Measurements from ENCODE around the gene KDM3B. TPM values are rescaled to one million over a fixed set of nuclear protein-coding genes. Genes with fewer than 3 reads are reported as not detected.
"Not testable (repeated sequence)": the region's sequence is repeated elsewhere in the genome, so short reads cannot be mapped to it uniquely, and the experiment has no call there.

KDM3B gene
- total and polyA plus RNA-seq, 2 donors, result 40.0 to 43.2 TPM

DNA sequence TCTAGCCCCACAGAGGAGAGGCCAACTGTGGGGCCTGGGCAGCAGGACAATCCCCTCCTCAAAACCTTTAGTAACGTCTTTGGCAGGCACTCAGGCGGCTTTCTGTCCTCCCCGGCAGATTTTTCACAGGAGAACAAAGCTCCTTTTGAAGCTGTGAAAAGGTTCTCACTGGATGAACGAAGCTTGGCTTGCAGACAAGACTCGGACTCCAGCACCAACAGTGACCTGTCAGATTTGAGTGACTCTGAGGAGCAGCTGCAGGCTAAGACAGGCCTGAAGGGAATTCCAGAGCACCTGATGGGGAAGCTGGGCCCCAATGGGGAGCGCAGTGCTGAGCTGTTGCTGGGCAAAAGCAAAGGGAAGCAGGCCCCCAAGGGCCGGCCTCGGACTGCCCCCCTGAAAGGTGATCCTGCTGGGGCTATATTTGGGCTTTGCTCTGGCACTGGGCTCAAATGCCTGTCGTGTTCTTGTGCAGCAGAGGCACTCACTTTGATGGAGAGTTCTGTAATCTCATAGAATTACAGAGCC is 39.4 kb downstream of the KDM3B start:
- H3K4me3 ChIP-seq (ENCODE audit: low read length in 2 of 2), result no peak overlapping the region
- WGBS, result 96% methylated on average over 9 of the region's 9 CpGs
- peak overlapping the region in 1 of 2 donors; percentile 46 for H3K27ac ChIP-seq (ENCODE audit: low read depth in 1 of 2, low read length in 1 of 2)
- DNase-seq (ENCODE audit: low read depth in 6 of 9, low spot score in 9 of 9), result peak in 2 of 9 donors; percentile 5 to 32
- peaks cover 52 to 67% of the 10 kb centered on the region in 2 donors for H3K36me3 ChIP-seq (ENCODE audit: control insufficient read depth in 2 of 2, insufficient read depth in 2 of 2, low read length in 1 of 2)
- no peaks in the 10 kb centered on the region for H3K27me3 ChIP-seq (ENCODE audit: control insufficient read depth in 2 of 2, insufficient read depth in 1 of 2, low read length in 1 of 2)
- peaks cover 0 to 5% of the 10 kb centered on the region in 2 donors for H3K4me1 ChIP-seq (ENCODE audit: control insufficient read depth in 2 of 2, insufficient read depth in 2 of 2, low read length in 2 of 2)
- no peaks in the 10 kb centered on the region for H3K9me3 ChIP-seq (ENCODE audit: control insufficient read depth in 2 of 2, insufficient read depth in 1 of 2, low read length in 1 of 2)

DNA sequence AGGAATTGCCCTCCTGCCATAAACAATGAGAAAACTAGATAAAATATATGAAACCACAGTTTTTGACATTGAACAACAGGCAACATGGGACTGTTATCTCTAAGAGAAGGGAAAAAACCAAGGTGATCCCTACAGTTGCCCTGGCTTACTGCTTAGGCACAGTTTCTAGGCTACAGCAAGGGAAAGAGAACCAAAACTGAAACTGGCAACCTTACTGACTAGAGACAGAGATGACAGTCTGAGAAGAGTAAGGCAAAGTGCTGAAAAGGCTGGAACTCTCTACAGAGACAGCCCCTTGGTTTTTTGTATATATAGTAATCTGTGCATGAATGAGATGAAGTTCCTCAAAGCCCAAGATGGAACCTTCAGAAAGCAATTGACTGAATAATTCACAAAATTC is 50.2 kb downstream of the KDM3B start:
- H3K9me3 ChIP-seq (ENCODE audit: control insufficient read depth in 2 of 2, insufficient read depth in 1 of 2, low read length in 1 of 2), result no peaks in the 10 kb centered on the region
- no peak overlapping the region for H3K27ac ChIP-seq (ENCODE audit: low read depth in 1 of 2, low read length in 1 of 2)
- no peak for DNase-seq (ENCODE audit: low read depth in 6 of 9, low spot score in 9 of 9)
- H3K36me3 ChIP-seq (ENCODE audit: control insufficient read depth in 2 of 2, insufficient read depth in 2 of 2, low read length in 1 of 2), result peaks cover 41 to 75% of the 10 kb centered on the region in 2 donors
- no peaks in the 10 kb centered on the region for H3K4me1 ChIP-seq (ENCODE audit: control insufficient read depth in 2 of 2, insufficient read depth in 2 of 2, low read length in 2 of 2)
- H3K27me3 ChIP-seq (ENCODE audit: control insufficient read depth in 2 of 2, insufficient read depth in 1 of 2, low read length in 1 of 2), result no peaks in the 10 kb centered on the region
- no peak overlapping the region for H3K4me3 ChIP-seq (ENCODE audit: low read length in 2 of 2)

DNA sequence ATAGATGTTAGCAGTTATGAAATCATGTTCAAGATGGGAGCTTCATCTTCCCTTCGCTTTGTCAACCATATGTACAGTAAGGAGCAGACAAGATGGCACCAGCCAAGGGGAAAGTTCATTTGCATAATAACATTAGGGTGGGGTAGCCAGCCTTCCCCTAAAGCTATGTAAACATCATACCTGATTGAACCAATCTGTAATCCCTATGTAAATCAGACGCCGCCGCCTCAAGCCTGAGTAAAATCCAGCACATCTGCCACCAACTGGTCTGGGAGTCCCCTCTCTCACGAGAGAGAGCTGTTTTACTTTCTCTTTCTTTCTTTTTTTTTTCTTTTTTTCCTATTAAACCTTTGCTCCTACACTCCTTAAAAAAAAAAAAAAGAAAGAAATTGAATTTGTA is 55.5 kb downstream of the KDM3B start:
- Histone ChIP-seq H3K27ac (ENCODE audit: low read depth in 1 of 2, low read length in 1 of 2) (no peak overlapping the region), H3K4me1 (ENCODE audit: control insufficient read depth in 2 of 2, insufficient read depth in 2 of 2, low read length in 2 of 2) (no peaks in the 10 kb centered on the region), H3K36me3 (ENCODE audit: control insufficient read depth in 2 of 2, insufficient read depth in 2 of 2, low read length in 1 of 2) (peaks cover 17 to 52% of the 10 kb centered on the region in 2 donors), H3K27me3 (ENCODE audit: control insufficient read depth in 2 of 2, insufficient read depth in 1 of 2, low read length in 1 of 2) (no peaks in the 10 kb centered on the region), H3K4me3 (ENCODE audit: low read length in 2 of 2) (no peak overlapping the region), H3K9me3 (ENCODE audit: control insufficient read depth in 2 of 2, insufficient read depth in 1 of 2, low read length in 1 of 2) (no peaks in the 10 kb centered on the region)
- no peak for DNase-seq (ENCODE audit: low read depth in 6 of 9, low spot score in 9 of 9)
- 97% methylated on average over 5 of the region's 5 CpGs for WGBS

DNA sequence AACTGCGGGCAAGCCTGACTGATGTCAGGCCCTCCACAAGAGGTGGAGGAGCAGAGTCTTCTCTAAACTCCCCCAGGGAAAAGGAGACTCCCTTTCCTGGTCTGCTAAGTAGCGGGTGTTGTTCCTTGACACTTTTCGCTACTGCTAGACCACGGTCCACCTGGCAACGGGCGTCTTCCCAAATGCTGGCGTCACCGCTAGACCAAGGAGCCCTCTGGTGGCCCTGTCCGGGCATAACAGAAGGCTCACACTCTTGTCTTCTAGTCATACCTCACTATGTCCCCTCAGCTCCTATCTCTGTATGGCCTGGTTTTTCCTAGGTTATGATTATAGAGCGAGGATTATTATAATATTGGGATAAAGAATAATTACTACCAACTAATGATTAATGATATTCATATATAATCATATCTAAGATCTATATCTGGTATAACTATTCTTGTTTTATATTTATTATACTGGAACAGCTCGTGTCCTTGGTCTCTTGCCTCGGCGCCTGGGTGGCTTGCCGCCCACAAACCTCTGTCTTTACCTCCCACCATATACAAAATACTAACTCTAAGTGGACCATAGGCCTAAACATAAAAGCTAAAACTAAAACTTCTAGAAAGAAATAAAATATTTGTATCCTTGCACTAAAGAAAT is 58.6 kb downstream of the KDM3B start:
- not testable (repeated sequence) for H3K4me1 ChIP-seq (ENCODE audit: control insufficient read depth in 2 of 2, insufficient read depth in 2 of 2, low read length in 2 of 2); DNase-seq (ENCODE audit: low read depth in 6 of 9, low spot score in 9 of 9)
- peaks cover 32 to 63% of the 10 kb centered on the region in 2 donors for H3K36me3 ChIP-seq (ENCODE audit: control insufficient read depth in 2 of 2, insufficient read depth in 2 of 2, low read length in 1 of 2)

DNA sequence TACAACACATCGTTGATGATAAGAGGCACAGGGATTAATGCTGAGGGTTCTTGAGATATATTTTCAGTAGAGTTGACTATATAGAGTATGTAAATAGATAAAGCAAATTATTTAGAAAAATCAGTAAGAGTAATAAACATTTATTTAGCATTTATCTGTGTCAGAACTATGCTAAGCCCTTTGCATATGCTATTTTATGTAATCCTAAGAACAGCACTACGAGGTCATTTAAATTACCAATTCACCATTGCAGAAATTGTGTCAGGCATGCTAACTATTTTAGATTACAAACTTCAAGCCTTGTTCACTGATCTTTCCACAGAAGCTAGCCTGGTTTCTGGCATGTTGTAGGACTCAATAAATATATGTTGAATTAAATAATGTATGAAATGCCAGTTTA is 66.0 kb downstream of the KDM3B start:
- no peak for DNase-seq (ENCODE audit: low read depth in 6 of 9, low spot score in 9 of 9)
- H3K27me3 ChIP-seq (ENCODE audit: control insufficient read depth in 2 of 2, insufficient read depth in 1 of 2, low read length in 1 of 2), result no peaks in the 10 kb centered on the region
- H3K27ac ChIP-seq (ENCODE audit: low read depth in 1 of 2, low read length in 1 of 2), result no peak overlapping the region
- no peak overlapping the region for H3K4me3 ChIP-seq (ENCODE audit: low read length in 2 of 2)
- over 99% methylated on average over 2 of the region's 2 CpGs for WGBS
- no peaks in the 10 kb centered on the region for H3K4me1 ChIP-seq (ENCODE audit: control insufficient read depth in 2 of 2, insufficient read depth in 2 of 2, low read length in 2 of 2)
- no peaks in the 10 kb centered on the region for H3K9me3 ChIP-seq (ENCODE audit: control insufficient read depth in 2 of 2, insufficient read depth in 1 of 2, low read length in 1 of 2)
- peaks cover 84 to 86% of the 10 kb centered on the region in 2 donors for H3K36me3 ChIP-seq (ENCODE audit: control insufficient read depth in 2 of 2, insufficient read depth in 2 of 2, low read length in 1 of 2)

More for the DNA sequence above, 58.6 kb downstream of the KDM3B start:
- 95% methylated on average over 13 of the region's 14 CpGs for WGBS
- H3K9me3 ChIP-seq (ENCODE audit: control insufficient read depth in 2 of 2, insufficient read depth in 1 of 2, low read length in 1 of 2); H3K27ac ChIP-seq (ENCODE audit: low read depth in 1 of 2, low read length in 1 of 2); H3K27me3 ChIP-seq (ENCODE audit: control insufficient read depth in 2 of 2, insufficient read depth in 1 of 2, low read length in 1 of 2); H3K4me3 ChIP-seq (ENCODE audit: low read length in 2 of 2): not testable (repeated sequence)

DNA sequence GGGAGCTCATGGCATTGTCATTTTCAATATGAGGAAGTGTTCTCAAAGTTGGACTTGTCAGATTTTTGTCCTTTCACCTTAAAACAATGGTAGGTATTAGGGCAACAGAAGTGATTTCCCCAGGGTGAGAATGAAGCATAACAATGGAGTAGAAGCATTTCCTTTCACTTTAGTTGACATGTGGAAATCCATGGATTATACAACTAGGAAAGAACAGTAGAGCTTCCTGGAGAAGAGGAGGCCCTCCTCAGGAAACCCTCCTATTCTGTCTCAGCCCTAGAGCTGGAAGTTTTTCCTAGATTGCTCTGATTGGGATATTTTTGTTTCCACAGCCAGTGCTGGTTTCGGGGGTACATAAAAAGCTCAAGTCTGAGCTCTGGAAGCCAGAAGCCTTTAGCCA is 72.6 kb downstream of the KDM3B start:
- WGBS, result 97% methylated on average over 1 of the region's 1 CpG
- peaks cover 79 to 86% of the 10 kb centered on the region in 2 donors for H3K36me3 ChIP-seq (ENCODE audit: control insufficient read depth in 2 of 2, insufficient read depth in 2 of 2, low read length in 1 of 2)
- H3K4me3 ChIP-seq (ENCODE audit: low read length in 2 of 2), result no peak overlapping the region
- no peaks in the 10 kb centered on the region for H3K27me3 ChIP-seq (ENCODE audit: control insufficient read depth in 2 of 2, insufficient read depth in 1 of 2, low read length in 1 of 2)
- no peak overlapping the region for H3K27ac ChIP-seq (ENCODE audit: low read depth in 1 of 2, low read length in 1 of 2)
- no peak for DNase-seq (ENCODE audit: low read depth in 6 of 9, low spot score in 9 of 9)
- H3K9me3 ChIP-seq (ENCODE audit: control insufficient read depth in 2 of 2, insufficient read depth in 1 of 2, low read length in 1 of 2), result no peaks in the 10 kb centered on the region
- no peaks in the 10 kb centered on the region for H3K4me1 ChIP-seq (ENCODE audit: control insufficient read depth in 2 of 2, insufficient read depth in 2 of 2, low read length in 2 of 2)

DNA sequence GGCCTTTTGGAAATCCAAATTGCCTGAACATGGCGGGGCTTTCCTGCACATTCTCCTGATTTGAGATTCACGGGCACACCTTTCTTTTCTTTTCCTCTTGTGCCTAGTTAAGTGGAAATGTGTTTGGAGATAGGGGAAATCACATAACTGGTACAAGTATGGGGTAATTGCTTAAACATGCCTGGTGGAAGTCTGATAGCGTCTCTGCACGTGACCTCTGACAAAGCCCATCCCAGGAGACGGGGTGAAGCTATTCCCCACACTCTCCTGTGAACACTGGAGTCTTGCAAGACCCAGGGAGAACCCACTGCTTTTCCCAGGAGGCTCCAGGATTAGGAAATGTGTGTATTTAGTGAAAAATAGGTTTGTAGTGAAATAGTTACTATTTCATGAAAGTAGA is 83.5 kb downstream of the KDM3B start:
- WGBS, result 98% methylated on average over 5 of the region's 5 CpGs
- Histone ChIP-seq H3K9me3 (ENCODE audit: control insufficient read depth in 2 of 2, insufficient read depth in 1 of 2, low read length in 1 of 2) (no peaks in the 10 kb centered on the region), H3K4me3 (ENCODE audit: low read length in 2 of 2) (no peak overlapping the region), H3K36me3 (ENCODE audit: control insufficient read depth in 2 of 2, insufficient read depth in 2 of 2, low read length in 1 of 2) (peaks cover 50 to 51% of the 10 kb centered on the region in 2 donors), H3K27me3 (ENCODE audit: control insufficient read depth in 2 of 2, insufficient read depth in 1 of 2, low read length in 1 of 2) (peaks cover 0 to 16% of the 10 kb centered on the region in 2 donors), H3K4me1 (ENCODE audit: control insufficient read depth in 2 of 2, insufficient read depth in 2 of 2, low read length in 2 of 2) (peaks cover 0 to 17% of the 10 kb centered on the region in 2 donors), H3K27ac (ENCODE audit: low read depth in 1 of 2, low read length in 1 of 2) (no peak overlapping the region)
- no peak for DNase-seq (ENCODE audit: low read depth in 6 of 9, low spot score in 9 of 9)

DNA sequence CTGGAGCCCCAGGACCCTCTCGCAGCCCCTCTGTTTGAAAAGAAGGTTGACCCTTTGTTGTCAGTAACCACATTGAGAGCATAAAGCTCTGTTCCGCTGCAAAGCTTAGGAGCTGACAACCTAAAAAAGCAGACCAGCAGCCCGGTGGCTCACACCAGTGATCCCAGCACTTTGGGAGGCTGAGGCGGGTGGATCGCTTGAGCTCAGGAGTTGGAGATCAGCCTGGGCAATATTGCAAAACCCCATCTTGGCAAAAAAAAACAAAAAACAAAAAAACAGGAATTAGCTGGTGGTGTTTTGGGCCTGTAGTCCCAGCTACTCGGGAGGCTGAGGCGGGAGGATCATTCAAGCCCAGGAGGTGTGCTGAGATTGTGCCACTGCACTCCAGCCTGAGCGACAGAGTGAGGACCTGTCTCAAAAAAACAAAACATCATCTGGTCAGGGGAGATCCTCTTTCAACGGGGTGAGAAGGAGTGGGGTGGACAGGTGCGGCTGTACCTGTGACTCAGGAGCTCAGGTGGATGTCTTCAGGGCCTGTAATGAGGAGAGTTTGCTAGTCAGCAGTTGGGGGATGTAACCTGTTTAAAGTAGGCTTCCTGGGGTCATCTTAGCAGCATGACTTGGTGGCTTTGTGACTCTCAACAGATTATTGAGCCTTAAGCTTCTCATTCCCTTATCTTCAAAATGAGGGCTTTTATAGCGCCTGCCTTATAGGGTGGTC is 85.7 kb downstream of the KDM3B start:
- peaks cover 0 to 16% of the 10 kb centered on the region in 2 donors for H3K27me3 ChIP-seq (ENCODE audit: control insufficient read depth in 2 of 2, insufficient read depth in 1 of 2, low read length in 1 of 2)
- H3K4me3 ChIP-seq (ENCODE audit: low read length in 2 of 2), result peak overlapping the region; percentile 13 to 56
- WGBS, result 89% methylated on average over 11 of the region's 11 CpGs
- H3K9me3 ChIP-seq (ENCODE audit: control insufficient read depth in 2 of 2, insufficient read depth in 1 of 2, low read length in 1 of 2), result no peaks in the 10 kb centered on the region
- H3K36me3 ChIP-seq (ENCODE audit: control insufficient read depth in 2 of 2, insufficient read depth in 2 of 2, low read length in 1 of 2), result peaks cover 31 to 32% of the 10 kb centered on the region in 2 donors
- H3K4me1 ChIP-seq (ENCODE audit: control insufficient read depth in 2 of 2, insufficient read depth in 2 of 2, low read length in 2 of 2), result peaks cover 0 to 17% of the 10 kb centered on the region in 2 donors
- no peak for DNase-seq (ENCODE audit: low read depth in 6 of 9, low spot score in 9 of 9)
- H3K27ac ChIP-seq (ENCODE audit: low read depth in 1 of 2, low read length in 1 of 2), result no peak overlapping the region

All from thymus (tissue), 11 donors.